Measurements from ENCODE around the gene TLK1.
A peak's percentile ranks its signal among the peaks of the same experiment; 100 is the strongest.
"Not testable (repeated sequence)": the region's sequence is repeated elsewhere in the genome, so short reads cannot be mapped to it uniquely, and the experiment has no call there.

The TLK1 gene

DNA sequence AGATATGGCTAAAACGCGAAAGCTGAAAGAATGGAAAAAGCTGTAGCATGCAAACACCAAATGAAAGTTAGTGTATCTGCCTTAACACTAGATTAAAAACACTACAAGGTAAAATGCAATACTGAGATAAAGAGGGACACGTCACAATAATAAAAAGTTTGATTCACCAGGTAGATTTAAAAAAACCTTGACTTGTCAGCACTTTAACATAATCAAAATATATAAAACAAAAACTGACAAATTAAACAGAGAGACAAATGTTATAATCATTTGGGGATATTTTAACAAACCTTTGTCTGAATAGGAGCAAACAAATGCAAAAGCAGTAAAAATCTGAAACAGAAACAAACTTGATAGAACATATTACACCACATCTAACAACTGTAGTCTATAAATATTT is 18.3 kb downstream of the TLK1 start:
- no peak for DNase-seq (ENCODE audit: low read depth in 2 of 2)

DNA sequence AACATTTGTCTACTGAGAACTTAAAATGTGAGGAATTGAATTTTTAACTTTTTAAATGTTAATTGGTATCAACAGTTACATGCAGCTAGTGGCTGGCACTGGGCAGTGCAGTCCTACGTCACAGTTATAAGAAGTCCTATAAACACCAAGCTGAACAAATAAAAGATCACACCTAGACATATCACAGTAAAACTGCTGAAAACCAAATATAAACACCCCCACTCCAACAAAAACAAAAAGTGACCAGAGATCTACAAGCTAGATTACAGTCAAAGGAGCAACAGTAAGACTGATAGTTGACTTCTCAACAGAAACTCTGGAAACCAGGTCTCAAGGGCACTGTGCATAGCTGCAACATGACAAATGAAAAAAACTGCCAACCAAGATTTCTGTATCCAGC is 19.4 kb downstream of the TLK1 start:
- no peak for DNase-seq (ENCODE audit: low read depth in 2 of 2)

DNA sequence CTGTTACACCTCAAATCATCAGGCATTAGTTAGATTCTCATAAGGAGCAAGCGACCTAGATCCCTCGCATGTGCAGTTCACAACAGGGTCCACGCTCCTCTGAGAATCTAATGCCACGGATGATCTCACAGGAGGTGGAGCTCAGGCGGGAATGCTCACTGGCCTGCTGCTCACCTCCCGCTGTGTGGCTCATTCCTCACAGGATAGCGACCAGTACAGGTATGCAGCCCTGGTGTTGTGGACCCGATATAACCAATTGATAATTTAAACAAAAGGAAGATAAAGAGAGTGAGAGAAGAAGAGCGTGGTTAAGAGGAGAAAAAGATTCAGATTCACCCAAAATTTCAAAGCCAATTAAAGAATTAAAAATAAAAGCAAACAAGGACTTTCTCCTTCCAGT is 20.8 kb downstream of the TLK1 start:
- no peak for DNase-seq (ENCODE audit: low read depth in 2 of 2)

DNA sequence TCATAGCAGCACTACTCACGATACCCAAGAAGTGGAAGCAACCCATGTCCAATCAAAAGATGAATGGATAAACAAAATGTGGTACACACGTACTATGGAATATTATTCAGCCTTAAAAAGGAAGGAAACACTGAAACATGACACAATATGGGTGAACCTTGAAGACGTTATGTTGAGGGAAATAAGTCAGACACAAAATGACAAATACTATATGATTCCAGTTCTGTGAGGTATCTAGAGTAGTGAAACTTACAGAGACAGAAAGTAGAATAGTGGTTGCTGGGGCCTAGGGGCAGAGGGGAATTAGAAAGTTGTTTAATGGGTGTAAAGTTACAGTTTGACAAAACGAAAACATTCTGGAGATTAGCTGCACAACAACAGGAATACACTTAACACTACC is 24.7 kb downstream of the TLK1 start:
- DNase-seq (ENCODE audit: low read depth in 2 of 2) = no peak

DNA sequence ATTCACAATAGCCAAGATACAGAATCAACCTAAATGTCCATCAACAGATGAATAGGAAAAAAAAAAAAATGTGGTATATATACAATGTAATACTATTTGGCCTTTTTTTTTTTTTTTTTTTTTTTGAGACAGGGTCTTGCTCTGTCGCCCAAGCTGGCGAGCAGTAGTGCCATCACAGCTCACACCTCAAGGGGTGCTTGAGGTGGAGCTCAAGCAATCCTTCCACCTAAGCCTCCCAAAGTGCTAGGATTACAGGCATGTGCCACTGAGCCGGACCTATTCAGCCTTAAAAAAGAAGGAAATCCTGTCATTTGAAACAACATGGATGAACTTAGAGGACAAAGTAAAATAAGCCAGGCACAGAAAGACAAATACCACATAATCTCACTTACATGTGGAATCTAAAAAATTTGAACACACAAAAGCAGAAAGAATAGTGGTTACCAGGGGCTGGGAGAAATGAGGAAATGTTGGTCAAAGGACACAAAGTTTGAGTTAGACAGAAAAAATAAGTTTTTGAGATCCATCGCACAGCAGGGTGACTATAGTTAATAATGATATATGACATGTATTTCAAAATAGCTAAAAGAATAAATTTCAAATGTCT is 26.0 kb downstream of the TLK1 start:
- no peak for DNase-seq (ENCODE audit: low read depth in 2 of 2)

DNA sequence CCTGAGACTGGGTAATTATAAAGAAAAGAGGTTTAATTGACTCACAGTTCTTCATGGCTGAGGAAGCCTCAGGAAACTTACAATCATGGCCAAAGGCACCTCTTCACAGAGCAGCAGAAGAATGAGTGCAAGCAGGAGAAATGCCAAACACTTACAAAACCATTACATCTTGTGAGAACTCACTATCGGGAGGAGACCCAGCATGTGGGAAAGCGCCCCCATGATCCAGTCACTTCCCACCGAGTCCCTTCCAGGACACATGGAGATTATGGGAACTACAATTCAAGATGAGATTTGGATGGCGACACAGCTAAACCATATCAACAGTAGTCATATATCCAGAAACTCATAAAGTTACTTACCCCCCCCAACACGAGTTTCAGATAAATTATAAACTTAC is 28.6 kb downstream of the TLK1 start:
- DNase-seq (ENCODE audit: low read depth in 2 of 2) = no peak

DNA sequence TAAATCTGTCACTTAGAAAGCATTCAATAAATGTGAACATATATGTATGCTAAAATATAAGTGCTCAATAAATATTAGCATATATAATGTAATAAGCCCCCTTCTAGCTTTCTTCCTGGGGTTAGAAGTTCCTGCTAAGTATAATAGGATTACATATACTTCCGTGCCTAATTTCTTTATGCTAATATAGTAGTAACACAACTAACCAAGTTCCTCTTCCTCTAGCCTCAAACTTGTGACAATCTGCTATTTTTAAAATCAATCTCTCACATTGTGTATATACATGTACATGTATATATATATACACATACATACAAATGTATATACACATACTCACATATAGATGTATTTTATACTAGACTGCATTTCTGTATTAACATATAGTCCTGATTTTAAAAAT is 32.2 kb downstream of the TLK1 start:
- DNase-seq (ENCODE audit: low read depth in 2 of 2) = no peak

DNA sequence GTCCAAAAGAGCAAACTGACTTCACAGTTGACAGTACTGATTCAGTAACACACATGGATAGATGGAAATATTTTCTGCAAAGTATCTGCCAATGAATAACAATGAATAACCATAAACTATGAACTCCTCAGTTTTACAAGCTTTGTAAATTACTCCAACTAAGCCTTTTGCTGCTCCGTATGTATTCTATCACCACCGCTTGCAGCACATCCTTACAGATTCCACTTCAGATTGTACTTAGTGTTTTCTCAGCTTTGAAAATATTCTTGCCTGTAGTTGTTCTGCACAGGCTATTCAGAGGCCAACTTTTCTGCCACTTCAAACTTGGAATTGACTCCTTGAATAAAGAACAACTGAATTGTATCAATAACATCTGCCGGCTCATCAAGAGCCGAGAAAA is 36.2 kb downstream of the TLK1 start:
- no peak for DNase-seq (ENCODE audit: low read depth in 2 of 2)

DNA sequence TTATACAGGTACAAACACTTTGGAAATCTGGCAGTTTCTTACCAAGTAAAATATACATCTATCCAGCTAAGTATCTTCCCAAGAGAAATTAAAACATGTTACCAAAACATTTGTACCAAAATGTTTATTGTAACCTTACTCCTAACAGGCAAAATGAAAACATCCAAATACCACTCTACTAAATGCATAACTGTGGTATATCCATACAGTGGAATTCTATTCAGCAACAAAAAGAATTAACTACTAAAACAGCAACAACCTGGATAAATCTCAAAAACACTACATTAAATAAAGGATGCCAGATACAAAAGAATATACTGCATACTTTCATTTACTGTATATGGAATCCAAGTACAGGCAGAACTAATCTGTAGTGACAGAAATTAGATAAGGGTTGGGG is 51.1 kb downstream of the TLK1 start:
- no peak for DNase-seq (ENCODE audit: low read depth in 2 of 2)

DNA sequence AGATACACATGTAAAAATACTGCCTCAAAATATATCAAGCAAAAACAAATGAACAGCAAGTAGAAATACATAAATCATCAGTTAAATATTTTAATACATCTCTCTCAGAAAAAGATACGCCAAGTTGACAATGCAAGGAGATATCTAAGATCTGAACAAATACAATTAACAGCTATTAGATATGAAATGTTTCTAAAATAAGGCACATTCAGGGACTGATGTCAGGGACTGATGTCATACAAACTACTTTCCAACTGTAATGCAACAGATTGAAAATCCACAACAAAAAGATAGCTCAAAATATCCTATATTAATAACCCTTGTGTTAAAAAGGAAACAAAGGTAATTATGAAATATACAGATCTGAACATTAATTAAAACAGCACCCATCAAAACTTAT is 51.7 kb downstream of the TLK1 start:
- DNase-seq (ENCODE audit: low read depth in 2 of 2) = no peak

DNA sequence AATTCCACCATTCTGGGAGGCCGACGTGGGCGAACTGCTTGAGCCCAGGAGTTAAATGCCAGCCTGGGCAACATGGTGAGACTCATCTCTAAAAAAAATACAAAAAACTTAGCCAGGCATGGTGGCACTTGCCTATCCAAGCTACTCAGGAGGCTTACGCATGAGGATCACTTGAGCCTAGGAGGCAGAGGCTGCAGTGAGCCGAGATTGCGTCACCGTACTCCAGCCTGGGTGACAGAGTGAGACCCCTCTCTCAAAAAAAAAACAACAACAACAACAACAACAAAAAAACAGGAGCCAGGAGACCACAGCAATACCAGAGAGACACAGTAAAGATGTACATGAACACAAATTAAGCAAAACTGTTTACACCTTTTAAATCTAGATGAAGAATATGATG is 52.9 kb downstream of the TLK1 start:
- DNase-seq (ENCODE audit: low read depth in 2 of 2) = no peak

DNA sequence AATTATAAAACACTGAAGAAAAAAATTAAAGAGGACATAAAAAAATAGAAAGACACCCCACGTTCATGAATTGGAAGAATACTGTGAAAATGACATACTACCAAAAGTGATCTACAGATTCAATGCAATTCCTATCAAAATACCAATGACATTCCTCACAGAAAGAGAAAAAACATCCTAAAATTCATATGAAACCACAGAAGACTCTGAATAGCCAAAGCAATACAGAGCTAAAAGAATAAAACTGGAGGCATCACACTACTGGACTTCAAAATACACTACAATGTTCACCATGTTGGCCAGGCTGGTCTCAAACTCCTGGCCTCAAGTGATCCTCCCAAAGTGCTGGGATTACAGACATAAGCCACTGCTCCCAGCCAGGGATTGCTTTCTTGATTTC is 56.3 kb downstream of the TLK1 start:
- no peak for DNase-seq (ENCODE audit: low read depth in 2 of 2)

DNA sequence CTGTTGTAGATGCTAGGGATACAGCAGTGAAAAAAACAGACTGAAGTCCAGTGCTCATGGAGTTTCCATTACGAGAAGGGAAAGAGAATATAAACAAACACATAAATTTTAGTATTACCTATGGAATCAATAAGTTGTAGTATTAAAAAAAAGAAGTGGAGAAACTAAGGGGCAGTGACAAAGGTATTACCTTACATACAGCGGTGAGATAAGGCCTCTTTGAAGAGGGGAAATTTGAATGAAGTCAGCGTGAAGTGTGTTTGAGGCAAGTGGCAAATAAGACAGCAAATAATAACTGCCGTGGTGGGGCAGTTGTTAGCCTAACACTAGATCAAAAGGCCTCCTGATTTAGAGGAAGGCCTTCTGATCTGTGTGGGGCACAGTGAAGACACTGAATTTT is 57.9 kb downstream of the TLK1 start:
- no peak for DNase-seq (ENCODE audit: low read depth in 2 of 2)

DNA sequence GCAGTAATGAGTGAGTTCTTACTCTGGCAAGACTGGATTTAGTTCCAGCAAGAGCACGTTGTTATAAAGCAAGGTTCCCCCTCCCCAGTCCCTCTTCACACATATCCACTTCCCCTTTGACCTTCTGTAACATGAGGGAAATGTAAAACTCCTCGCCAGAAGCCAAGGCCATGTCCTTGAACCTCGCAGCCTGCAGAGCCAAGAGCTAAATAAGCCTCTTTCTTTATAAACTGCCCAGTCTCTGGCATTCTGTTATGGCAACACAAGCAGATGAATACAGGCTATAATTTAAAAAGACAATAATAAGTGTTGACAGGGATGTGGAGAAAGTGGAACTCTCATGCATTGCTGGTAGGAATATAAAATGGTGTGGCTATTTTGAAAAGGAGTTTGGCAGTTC is 60.3 kb downstream of the TLK1 start:
- no peak for DNase-seq (ENCODE audit: low read depth in 2 of 2)

DNA sequence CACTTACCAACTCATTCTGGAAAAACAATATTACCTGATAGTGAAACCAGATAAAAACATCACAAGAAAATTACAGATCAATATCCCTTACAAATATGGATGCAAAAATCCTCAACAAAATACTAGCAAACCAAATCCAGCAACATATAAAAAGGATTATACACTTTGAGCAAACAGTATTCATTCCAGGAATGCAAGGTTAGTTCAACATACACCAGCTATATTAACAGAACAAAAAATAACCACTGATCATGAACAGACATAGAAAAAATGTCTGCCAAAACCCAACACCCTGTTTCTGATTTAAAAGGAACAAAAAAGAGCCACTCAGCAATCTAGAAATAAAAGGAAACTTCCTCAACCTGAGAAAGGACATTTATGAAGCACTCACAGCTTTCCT is 62.1 kb downstream of the TLK1 start:
- DNase-seq (ENCODE audit: low read depth in 2 of 2) = no peak

DNA sequence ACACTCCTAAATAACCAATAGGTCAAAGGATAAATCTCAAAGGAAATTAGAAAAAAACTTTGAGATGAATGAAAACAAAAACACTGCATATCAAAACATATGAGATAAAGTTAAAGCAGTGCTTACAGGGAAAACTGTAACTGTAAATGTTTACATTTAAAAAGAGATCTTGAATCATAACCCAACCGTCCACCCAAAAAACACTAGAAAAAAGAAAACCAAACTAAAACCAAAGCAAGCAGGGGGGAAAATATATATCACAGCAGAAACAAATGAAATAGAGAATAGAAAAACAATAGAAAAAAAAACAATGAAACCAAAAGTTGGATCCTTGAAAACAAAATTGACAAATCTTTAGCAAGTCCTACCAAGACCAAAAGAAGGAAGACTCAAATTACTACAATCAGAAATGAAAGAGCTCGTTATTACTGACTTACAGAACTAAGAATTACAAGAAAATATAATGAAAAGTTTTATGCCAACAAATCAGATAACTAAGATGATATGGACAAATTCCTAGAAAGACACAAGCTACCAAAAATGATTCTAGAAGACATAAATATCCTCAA is 65.6 kb downstream of the TLK1 start:
- no peak for DNase-seq (ENCODE audit: low read depth in 2 of 2)

DNA sequence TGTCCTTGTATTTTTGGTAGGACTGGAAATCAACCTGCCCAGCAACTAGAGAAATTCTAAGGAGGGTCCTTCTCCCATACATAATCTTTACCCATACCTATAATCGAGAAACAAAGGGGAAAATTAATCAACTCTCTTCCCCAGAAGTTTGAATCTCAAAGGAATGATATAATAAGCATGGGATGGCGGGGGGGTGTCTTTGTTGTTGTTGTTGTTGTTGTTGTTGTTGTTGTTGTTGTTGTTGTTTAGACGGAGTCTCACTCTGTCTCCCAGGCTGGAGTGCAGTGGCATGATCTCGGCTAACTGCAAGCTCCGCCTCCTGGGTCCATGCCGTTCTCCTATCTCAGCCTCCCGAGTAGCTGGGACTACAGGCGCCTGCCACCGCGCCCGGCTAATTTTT is 69.2 kb downstream of the TLK1 start:
- DNase-seq (ENCODE audit: low read depth in 2 of 2) = not testable (repeated sequence)

DNA sequence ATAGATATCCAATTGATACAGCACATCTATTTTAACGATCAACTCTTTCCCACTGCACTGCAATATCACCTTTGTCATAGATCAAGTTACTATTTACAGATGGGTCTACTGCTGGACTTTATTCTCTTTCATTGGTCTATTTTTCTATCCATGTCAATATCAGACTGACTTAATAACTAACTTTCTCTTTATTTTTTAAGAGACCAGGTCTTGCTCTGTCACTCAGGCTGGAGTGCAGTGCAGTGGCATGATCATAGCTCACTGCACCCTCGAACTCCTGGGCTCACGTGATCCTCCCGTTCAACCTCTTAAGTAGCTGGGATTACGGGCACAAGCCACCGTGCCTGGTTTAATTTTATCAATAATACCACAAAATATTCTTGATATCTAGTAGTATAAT is 71.2 kb downstream of the TLK1 start:
- no peak for DNase-seq (ENCODE audit: low read depth in 2 of 2)

DNA sequence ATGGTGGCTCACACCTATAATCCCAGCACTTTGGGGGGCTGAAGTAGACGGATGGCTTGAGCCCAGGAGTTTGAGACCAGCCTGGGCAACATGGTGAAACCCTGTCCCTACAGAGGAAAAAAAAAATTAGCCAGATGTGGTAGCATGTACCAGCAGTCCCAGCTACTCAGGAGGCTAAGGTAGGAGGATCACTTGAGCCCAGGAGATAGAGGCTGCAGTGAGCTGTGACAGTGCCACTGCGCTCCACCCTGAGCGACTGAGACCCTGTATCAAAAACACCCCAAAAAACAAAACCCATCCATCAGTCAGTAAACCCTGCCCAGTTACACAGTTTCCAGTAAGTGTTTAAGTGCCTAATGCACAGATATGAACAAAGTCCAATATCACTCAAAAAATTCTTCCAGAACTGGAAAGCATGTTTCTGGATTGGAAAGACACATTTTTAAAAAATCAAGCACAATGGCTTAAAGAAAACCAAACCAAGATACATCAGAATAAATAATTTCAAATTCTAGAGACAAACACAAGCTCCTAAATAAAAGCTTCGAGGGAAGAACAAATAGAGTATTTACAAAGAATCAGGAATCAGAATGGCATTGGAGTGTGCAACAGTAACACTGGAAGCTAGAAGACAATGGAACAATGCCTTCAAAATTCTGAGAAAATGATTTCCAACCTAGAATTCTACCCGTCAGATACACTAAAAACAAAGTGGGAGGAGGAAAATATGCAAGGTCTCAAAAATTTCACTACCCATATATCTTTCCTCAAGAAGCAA is 72.4 kb downstream of the TLK1 start:
- DNase-seq (ENCODE audit: low read depth in 2 of 2) = no peak

DNA sequence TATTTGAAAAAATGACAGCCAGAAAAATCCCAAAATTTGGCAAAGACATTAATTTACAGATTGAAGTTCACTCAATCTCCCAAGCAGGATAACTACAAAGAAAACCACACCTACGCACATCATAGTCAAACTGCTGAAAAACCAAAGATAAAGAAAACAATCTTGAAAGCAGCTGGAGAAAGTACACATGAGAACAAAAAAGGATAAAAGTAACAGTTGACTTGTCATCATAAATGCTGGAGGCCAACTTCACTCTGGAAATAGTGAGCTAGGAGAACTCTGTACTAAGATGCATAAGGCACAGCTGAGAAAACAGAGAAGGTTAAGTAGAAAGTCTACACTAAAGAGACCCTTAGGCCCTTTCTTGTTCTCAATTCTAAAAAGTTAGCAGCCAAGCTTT is 73.1 kb downstream of the TLK1 start:
- no peak for DNase-seq (ENCODE audit: low read depth in 2 of 2)

DNA sequence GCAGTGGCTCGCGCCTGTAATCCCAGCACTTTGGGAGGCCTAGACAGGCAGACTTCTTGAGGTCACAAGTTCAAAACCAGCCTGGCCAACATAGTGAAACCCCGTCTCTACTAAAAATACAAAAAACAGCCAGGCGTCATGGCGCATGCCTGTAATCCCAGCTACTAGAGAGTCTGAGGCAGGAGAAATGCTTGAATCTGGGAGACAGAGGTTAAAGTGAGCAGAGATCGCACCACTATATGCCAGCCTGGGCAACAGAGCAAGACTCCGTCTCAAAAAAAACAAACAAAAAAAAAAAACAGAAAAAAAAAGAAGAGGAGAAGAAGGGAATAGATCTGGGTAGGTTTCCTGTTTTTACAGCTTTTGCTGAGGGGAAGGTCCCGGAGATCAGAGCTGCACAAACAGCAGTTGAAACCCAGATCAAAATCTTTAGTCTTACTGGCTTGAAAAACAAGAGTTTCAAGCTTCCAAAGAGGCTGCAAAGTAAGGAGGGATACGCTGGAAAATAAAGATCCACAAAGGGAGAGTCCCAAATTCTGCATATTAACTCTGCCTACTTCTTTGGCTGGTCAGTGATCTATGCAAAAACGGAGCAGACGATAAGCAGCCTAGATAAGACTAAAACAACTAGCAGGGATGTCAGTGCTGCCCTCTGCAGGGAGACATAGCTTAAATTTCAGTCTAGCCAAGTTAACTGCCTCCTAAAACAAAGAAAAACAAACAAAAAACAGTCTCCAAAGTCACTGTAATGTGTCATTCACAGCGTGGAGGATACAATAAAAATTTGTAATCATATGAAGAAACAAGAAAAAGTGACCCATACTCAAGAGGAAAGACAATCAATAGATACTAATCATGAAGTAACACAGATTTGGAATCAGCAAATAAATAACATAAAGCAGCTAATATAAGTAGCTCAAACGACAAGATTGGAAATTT is 74.1 kb downstream of the TLK1 start:
- peak in 1 of 2 experiments; percentile 28 for DNase-seq (ENCODE audit: low read depth in 2 of 2)

DNA sequence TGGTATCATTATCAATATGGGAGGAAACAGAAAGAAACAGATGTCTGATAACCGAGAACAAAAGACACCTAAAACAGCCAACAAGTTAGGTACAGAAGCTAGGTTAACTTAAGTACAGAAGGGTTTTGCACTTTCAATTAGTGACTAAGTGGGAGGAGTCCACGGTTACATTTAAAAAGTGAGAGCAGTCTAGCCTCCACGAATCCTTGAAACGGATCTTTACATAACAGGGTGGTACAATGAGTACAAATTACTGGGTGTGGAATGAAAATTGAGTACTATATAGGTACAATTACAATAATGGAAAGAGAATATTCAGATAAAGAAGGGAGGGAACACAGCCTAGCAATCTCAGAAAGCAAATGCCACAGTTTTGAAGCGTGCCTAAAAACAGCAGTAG is 76.6 kb downstream of the TLK1 start:
- DNase-seq (ENCODE audit: low read depth in 2 of 2) = no peak
